Astrocyte (in vitro differentiated cells and primary cell): ENCODE results near the gene ATG7. TPM values are rescaled to one million over a fixed set of nuclear protein-coding genes. Genes with fewer than 3 reads are reported as not detected.

Source experiments
- DNase-seq: peaks from one replicate; pipeline ENCODE4 v3.0.0-alpha.2; 2010; ENCODE audit warnings: low read depth
- FAIRE-seq: peaks from 2 replicates; lab custom pipeline; 2011; peaks lifted over from hg19 to GRCh38; lab: Jason Lieb, UNC
- H2AFZ ChIP-seq: 2 replicates; pipeline ENCODE4 v1.6.0; 2012; ENCODE audit warnings: low read depth, low read length, inconsistent platforms
- H3K27ac ChIP-seq: 2 replicates; pipeline ENCODE4 v1.5.1; 2011; ENCODE audit warnings: low read depth, low read length, inconsistent platforms
- H3K27me3 ChIP-seq: 2 replicates; pipeline ENCODE4 v1.6.0; 2011; ENCODE audit warnings: low read length, inconsistent platforms; ENCODE audit not compliant: insufficient read depth
- H3K36me3 ChIP-seq: 2 replicates; pipeline ENCODE4 v1.5.1; 2011; ENCODE audit warnings: low read length, inconsistent platforms; ENCODE audit not compliant: insufficient read depth
- H3K4me1 ChIP-seq: 2 replicates; pipeline ENCODE4 v1.5.1; 2011; ENCODE audit warnings: low read length, inconsistent platforms; ENCODE audit not compliant: insufficient read depth
- H3K4me2 ChIP-seq: 2 replicates; pipeline ENCODE4 v1.6.0; 2012; ENCODE audit warnings: low read length, inconsistent platforms
- H3K4me3 ChIP-seq: 2 replicates; pipeline ENCODE4 v1.5.1; 2011; ENCODE audit warnings: low read depth, mild to moderate bottlenecking, low read length, inconsistent platforms; ENCODE audit not compliant: insufficient read depth
- H3K79me2 ChIP-seq: 2 replicates; pipeline ENCODE4 v1.6.0; 2012; ENCODE audit warnings: mild to moderate bottlenecking, low read length, inconsistent platforms; ENCODE audit not compliant: insufficient read depth
- H3K9ac ChIP-seq: 2 replicates; pipeline ENCODE4 v1.6.0; 2012; ENCODE audit warnings: mild to moderate bottlenecking, low read length, inconsistent platforms
- H3K9me3 ChIP-seq: 2 replicates; pipeline ENCODE4 v1.5.1; 2012; ENCODE audit warnings: low read depth, mild to moderate bottlenecking, low read length, inconsistent platforms; ENCODE audit not compliant: insufficient read depth
- H4K20me1 ChIP-seq: 2 replicates; pipeline ENCODE4 v1.6.0; 2012; ENCODE audit warnings: low read length, inconsistent platforms; ENCODE audit not compliant: insufficient read depth
- H3K27ac Mint-ChIP-seq: one replicate; pipeline ENCODE4 v1.8.0; 2021; ENCODE audit warnings: mild to moderate bottlenecking, mixed read lengths; ENCODE audit not compliant: unreplicated experiment
- H3K27me3 Mint-ChIP-seq: one replicate; pipeline ENCODE4 v1.8.0; 2021; ENCODE audit warnings: low read depth, mixed read lengths; ENCODE audit not compliant: unreplicated experiment
- H3K36me3 Mint-ChIP-seq: one replicate; pipeline ENCODE4 v1.8.0; 2021; ENCODE audit warnings: low read depth, mixed read lengths; ENCODE audit not compliant: unreplicated experiment
- H3K4me1 Mint-ChIP-seq: one replicate; pipeline ENCODE4 v1.8.0; 2021; ENCODE audit warnings: low read depth, mixed read lengths; ENCODE audit not compliant: unreplicated experiment
- H3K4me3 Mint-ChIP-seq: one replicate; pipeline ENCODE4 v1.8.0; 2021; ENCODE audit warnings: mild to moderate bottlenecking, moderate library complexity, mixed read lengths; ENCODE audit not compliant: unreplicated experiment
- H3K9me3 Mint-ChIP-seq: one replicate; pipeline ENCODE4 v1.8.0; 2021; ENCODE audit warnings: mild to moderate bottlenecking, mixed read lengths; ENCODE audit not compliant: unreplicated experiment
- CTCF ChIP-seq: IDR thresholded peaks from 2 replicates; pipeline ENCODE4 v1.5.1; 2011; ENCODE audit warnings: low read depth, mild to moderate bottlenecking, inconsistent platforms, low read length, moderate library complexity; ENCODE audit not compliant: insufficient read depth
- EZH2 ChIP-seq: IDR thresholded peaks from 2 replicates; pipeline ENCODE4 v1.6.1; 2012; ENCODE audit warnings: mild to moderate bottlenecking, low read length, inconsistent platforms; ENCODE audit not compliant: insufficient read depth
- total RNA-seq: library from RNA; stranded (reverse); gene quantifications from 2 replicates; pipeline ENCODE4 v1.2.1, GENCODE V29; 2021

Gene ATG7
- total RNA-seq, 1 donor from 2014 or later = 29.5 TPM

- Histone ChIP-seq H4K20me1 (peaks cover 5% of the 10 kb centered on the region), H3K36me3 (no peaks in the 10 kb centered on the region), H3K9ac (peak overlapping the region; percentile 90), H3K27ac (peak overlapping the region; percentile 83), H3K4me1 (peaks cover 10% of the 10 kb centered on the region), H3K27me3 (no peaks in the 10 kb centered on the region), H3K4me2 (peak overlapping the region; percentile 83), H3K79me2 (peaks cover 52% of the 10 kb centered on the region), H3K4me3 (peak overlapping the region; percentile 84), H3K9me3 (no peaks in the 10 kb centered on the region), H2AFZ (no peak overlapping the region)
- no peak for TF ChIP-seq CTCF
- no peak for TF ChIP-seq EZH2
- Mint-ChIP-seq H3K4me3 (peak overlapping the region; percentile 98), H3K27ac (peak overlapping the region; percentile 97), H3K36me3 (peaks cover 10% of the 10 kb centered on the region), H3K4me1 (peaks cover 6% of the 10 kb centered on the region), H3K9me3 (peaks cover 2% of the 10 kb centered on the region), H3K27me3 (no peaks in the 10 kb centered on the region)
- FAIRE-seq = no peak
- DNase-seq = no peak
Measured at GRCh38 chr3:11272906-11273574, 843 bp downstream of the ATG7 start.

GRCh38 chr3:11273891-11274291, 1.7 kb downstream of the ATG7 start:
- no peaks in the 10 kb centered on the region for H3K9me3 ChIP-seq
- peaks cover 13% of the 10 kb centered on the region for H3K4me1 Mint-ChIP-seq
- H2AFZ ChIP-seq = no peak overlapping the region
- no peaks in the 10 kb centered on the region for H3K36me3 ChIP-seq
- H3K27me3 Mint-ChIP-seq = no peaks in the 10 kb centered on the region
- peaks cover 2% of the 10 kb centered on the region for H3K9me3 Mint-ChIP-seq
- peaks cover 5% of the 10 kb centered on the region for H4K20me1 ChIP-seq
- no peak overlapping the region for H3K4me3 ChIP-seq
- H3K9ac ChIP-seq = no peak overlapping the region
- no peak overlapping the region for H3K27ac ChIP-seq
- peak overlapping the region; percentile 98 for H3K4me3 Mint-ChIP-seq
- peaks cover 10% of the 10 kb centered on the region for H3K36me3 Mint-ChIP-seq
- H3K4me2 ChIP-seq = peak overlapping the region; percentile 83
- no peak for DNase-seq
- peaks cover 17% of the 10 kb centered on the region for H3K4me1 ChIP-seq
- TF ChIP-seq EZH2 = no peak
- no peak for TF ChIP-seq CTCF
- no peaks in the 10 kb centered on the region for H3K27me3 ChIP-seq
- H3K27ac Mint-ChIP-seq = peak overlapping the region; percentile 35
- FAIRE-seq = no peak
- H3K79me2 ChIP-seq = peaks cover 52% of the 10 kb centered on the region

- Mint-ChIP-seq H3K9me3 (peaks cover 2% of the 10 kb centered on the region), H3K27me3 (no peaks in the 10 kb centered on the region), H3K36me3 (peaks cover 10% of the 10 kb centered on the region), H3K4me1 (peaks cover 15% of the 10 kb centered on the region), H3K4me3 (no peak overlapping the region), H3K27ac (no peak overlapping the region)
- H3K27ac ChIP-seq = no peak overlapping the region
- TF ChIP-seq EZH2 = no peak
- no peak for TF ChIP-seq CTCF
- H3K79me2 ChIP-seq = peaks cover 53% of the 10 kb centered on the region
- no peaks in the 10 kb centered on the region for H3K36me3 ChIP-seq
- H4K20me1 ChIP-seq = peaks cover 5% of the 10 kb centered on the region
- H3K9ac ChIP-seq = no peak overlapping the region
- FAIRE-seq (no peak), DNase-seq (no peak)
- peak overlapping the region; percentile 83 for H3K4me2 ChIP-seq
- H3K4me1 ChIP-seq = peaks cover 21% of the 10 kb centered on the region
- no peaks in the 10 kb centered on the region for H3K27me3 ChIP-seq
- H2AFZ ChIP-seq = no peak overlapping the region
- no peaks in the 10 kb centered on the region for H3K9me3 ChIP-seq
- H3K4me3 ChIP-seq = no peak overlapping the region
Measured at GRCh38 chr3:11274566-11275142, 2.5 kb downstream of the ATG7 start.
